CD14-positive monocyte (primary cell): ENCODE data around the gene NUAK1. TPM values are rescaled to one million over a fixed set of nuclear protein-coding genes. Genes with fewer than 3 reads are reported as not detected.

Source experiments
- DNase-seq, 3 donors: peaks; one replicate each; pipeline ENCODE4 v3.0.0-alpha.2; 2011 to 2022
- H2AFZ ChIP-seq: 2 replicates; pipeline ENCODE4 v1.6.0; 2012; ENCODE audit warnings: mild to moderate bottlenecking, low read depth, low read length, inconsistent platforms; ENCODE audit not compliant: insufficient read depth, poor library complexity, severe bottlenecking
- H3K27ac ChIP-seq, 2 donors: 1 replicate in 1 of 2; 2 replicates in 1 of 2; pipeline ENCODE4 v1.5.1; 2012 to 2013; ENCODE audit warnings: low read length in 2 of 2, control low read depth in 1 of 2, inconsistent platforms in 1 of 2, low read depth in 1 of 2, mild to moderate bottlenecking in 1 of 2
- H3K27me3 ChIP-seq, 2 donors: one replicate each; pipeline versions ENCODE4 v1.6.0 to v1.6.1; 2011 to 2013; ENCODE audit warnings: low read length in 2 of 2; ENCODE audit not compliant: control insufficient read depth in 2 of 2, insufficient read depth in 2 of 2
- H3K36me3 ChIP-seq, 2 donors: replicated peaks in 1 of 2; 1 replicate in 1 of 2; 2 replicates in 1 of 2; pipeline versions ENCODE4 v1.5.1 to v1.6.1; 2012 to 2013; ENCODE audit warnings: low read length in 2 of 2, control low read depth in 1 of 2, inconsistent platforms in 1 of 2, mild to moderate bottlenecking in 1 of 2; ENCODE audit not compliant: insufficient read depth in 2 of 2, control insufficient read depth in 1 of 2
- H3K4me1 ChIP-seq, 2 donors: 1 replicate in 1 of 2; 2 replicates in 1 of 2; pipeline versions ENCODE4 v1.5.1 to v1.6.1; 2012 to 2013; ENCODE audit warnings: low read length in 2 of 2, control low read depth in 1 of 2, inconsistent platforms in 1 of 2, mild to moderate bottlenecking in 1 of 2, moderate library complexity in 1 of 2; ENCODE audit not compliant: insufficient read depth in 2 of 2, control insufficient read depth in 1 of 2
- H3K4me2 ChIP-seq: replicated peaks from 2 replicates; pipeline ENCODE3; 2012; ENCODE audit warnings: low read length, moderate library complexity, mild to moderate bottlenecking; ENCODE audit not compliant: poor library complexity, severe bottlenecking; ENCODE audit errors: extremely low read depth
- H3K4me3 ChIP-seq, 3 experiments: fragments of 200-600 bp in 1 of 3; sonication (generic) in 1 of 3; replicated peaks in 1 of 3; 1 replicate in 2 of 3; 2 replicates in 1 of 3; pipeline ENCODE4 v1.5.1; 2011 to 2013; ENCODE audit warnings: low read length in 3 of 3, mild to moderate bottlenecking in 3 of 3, control low read depth in 2 of 3, low read depth in 2 of 3, inconsistent platforms in 1 of 3, moderate library complexity in 1 of 3
- H3K79me2 ChIP-seq: 2 replicates; pipeline ENCODE4 v1.6.0; 2012; ENCODE audit warnings: mild to moderate bottlenecking, control low read depth, inconsistent platforms, low read length, moderate library complexity; ENCODE audit not compliant: insufficient read depth
- H3K9ac ChIP-seq: 2 replicates; pipeline ENCODE4 v1.6.0; 2017; ENCODE audit warnings: low read length, mild to moderate bottlenecking; ENCODE audit not compliant: insufficient read depth, poor library complexity, severe bottlenecking
- H3K9me3 ChIP-seq, 2 donors: replicated peaks in 1 of 2; 1 replicate in 1 of 2; 2 replicates in 1 of 2; pipeline versions ENCODE4 v1.5.1 to v1.6.1; 2012 to 2013; ENCODE audit warnings: low read length in 2 of 2, control low read depth in 1 of 2; ENCODE audit not compliant: control insufficient read depth in 1 of 2, insufficient read depth in 1 of 2
- H4K20me1 ChIP-seq: 2 replicates; pipeline ENCODE4 v1.6.0; 2012; ENCODE audit warnings: mild to moderate bottlenecking, low read length, control low read depth, moderate library complexity; ENCODE audit not compliant: insufficient read depth
- H3K27ac Mint-ChIP-seq, 7 donors: one replicate each; pipeline ENCODE4 v1.8.0; 2020; ENCODE audit warnings: mild to moderate bottlenecking in 7 of 7, mixed read lengths in 7 of 7, moderate library complexity in 6 of 7, inconsistent platforms in 2 of 7
- H3K27me3 Mint-ChIP-seq, 3 donors: one replicate each; pipeline ENCODE4 v1.8.0; 2021 to 2022; ENCODE audit warnings: low read depth in 3 of 3, mild to moderate bottlenecking in 3 of 3, mixed read lengths in 3 of 3, moderate library complexity in 3 of 3, inconsistent platforms in 1 of 3
- H3K36me3 Mint-ChIP-seq, 2 donors: one replicate each; pipeline ENCODE4 v1.8.0; 2020; ENCODE audit warnings: mixed read lengths in 2 of 2, inconsistent platforms in 1 of 2, mild to moderate bottlenecking in 1 of 2
- H3K4me1 Mint-ChIP-seq: one replicate; pipeline ENCODE4 v1.8.0; 2020; ENCODE audit warnings: mild to moderate bottlenecking, mixed read lengths
- H3K4me3 Mint-ChIP-seq, 2 donors: one replicate each; pipeline ENCODE4 v1.8.0; 2020; ENCODE audit warnings: mild to moderate bottlenecking in 2 of 2, mixed read lengths in 2 of 2, moderate library complexity in 1 of 2
- H3K9me3 Mint-ChIP-seq, 7 donors: one replicate each; pipeline ENCODE4 v1.8.0; 2020 to 2022; ENCODE audit warnings: mixed read lengths in 7 of 7, mild to moderate bottlenecking in 6 of 7, moderate library complexity in 6 of 7, inconsistent platforms in 2 of 7
- CTCF ChIP-seq: fragments of 200-600 bp; IDR thresholded peaks from one replicate; pipeline ENCODE4 v1.8.0; 2022; ENCODE audit warnings: antibody characterized with exemption, mild to moderate bottlenecking
- WGBS: methylation state at CpG from one replicate; pipeline ENCODE4 v1.1.5; 2013; ENCODE audit warnings: missing lambda C conversion rate; ENCODE audit not compliant: insufficient coverage; 5-methylcytosine and 5-hydroxymethylcytosine counted together
- intact Hi-C, 2 donors: fragments of 100-400 bp; cut with micrococcal nuclease; formaldehyde crosslinking; loops; one replicate each; pipeline versions ENCODE4 v1.15.0 to v1.15.1; 2023
- polyA plus RNA-seq, 3 donors: library from polyadenylated mRNA; depleted of rRNA in 1 of 3; unstranded in 2 of 3; stranded (reverse) in 1 of 3; fragments of 300-500 nt in 2 of 3; fragments of >200 nt in 1 of 3; fragmentation: Illumina TruSeq in 2 of 3; gene quantifications; 1 replicate in 2 of 3; 2 replicates in 1 of 3; pipeline ENCODE4 v1.2.3, GENCODE V29; 2012 to 2021

NUAK1 gene
- polyA plus RNA-seq, 3 donors: not detected

GRCh38 chr12:106020736-106021135 lies 118.0 kb downstream of the NUAK1 start:
- H4K20me1 ChIP-seq: no peaks in the 10 kb centered on the region
- TF ChIP-seq CTCF: no peak
- Mint-ChIP-seq H3K36me3 (no peaks in the 10 kb centered on the region), H3K27me3 (peaks cover 0 to 2% (median 0%) of the 10 kb centered on the region in 3 donors), H3K4me1 (no peaks in the 10 kb centered on the region), H3K27ac (no peak overlapping the region), H3K9me3 (peaks cover 9 to 17% (median 14%) of the 10 kb centered on the region in 7 donors), H3K4me3 (no peak overlapping the region)
- H3K27me3 ChIP-seq: no peaks in the 10 kb centered on the region
- WGBS: 89% methylated on average over 3 of the region's 3 CpGs
- H2AFZ ChIP-seq: no peak overlapping the region
- H3K9ac ChIP-seq: no peak overlapping the region
- intact Hi-C loops: no loop called here
- no peak overlapping the region for H3K27ac ChIP-seq
- H3K79me2 ChIP-seq: no peaks in the 10 kb centered on the region
- H3K4me2 ChIP-seq: no peak overlapping the region
- no peaks in the 10 kb centered on the region for H3K4me1 ChIP-seq
- H3K9me3 ChIP-seq: peaks cover 6 to 12% of the 10 kb centered on the region in 2 donors
- no peak for DNase-seq
- no peak overlapping the region for H3K4me3 ChIP-seq
- no peaks in the 10 kb centered on the region for H3K36me3 ChIP-seq

- WGBS: 63% methylated on average over 1 of the region's 2 CpGs
- no peaks in the 10 kb centered on the region for H4K20me1 ChIP-seq
- H3K9ac ChIP-seq: no peak overlapping the region
- H3K9me3 ChIP-seq: peaks cover 6 to 12% of the 10 kb centered on the region in 2 donors
- intact Hi-C loops: no loop called here
- H3K79me2 ChIP-seq: no peaks in the 10 kb centered on the region
- H3K4me3 ChIP-seq: no peak overlapping the region
- no peak overlapping the region for H3K27ac ChIP-seq
- no peaks in the 10 kb centered on the region for H3K27me3 ChIP-seq
- H3K4me2 ChIP-seq: no peak overlapping the region
- H2AFZ ChIP-seq: no peak overlapping the region
- H3K4me1 ChIP-seq: no peaks in the 10 kb centered on the region
- Mint-ChIP-seq H3K27ac (no peak overlapping the region), H3K9me3 (peaks cover 9 to 20% (median 15%) of the 10 kb centered on the region in 7 donors), H3K4me3 (no peak overlapping the region), H3K4me1 (no peaks in the 10 kb centered on the region), H3K27me3 (peaks cover 0 to 2% (median 0%) of the 10 kb centered on the region in 3 donors), H3K36me3 (no peaks in the 10 kb centered on the region)
- no peak for DNase-seq
- no peak for TF ChIP-seq CTCF
- H3K36me3 ChIP-seq: no peaks in the 10 kb centered on the region
These were observed 119.6 kb downstream of the NUAK1 start for GRCh38 chr12:106019144-106019543.
